WTC11 (cell line): ENCODE results near the gene TMEM235.
A peak's percentile ranks its signal among the peaks of the same experiment; 100 is the strongest.

ENCODE experiments used
- ELF4 ChIP-seq: sonication (generic); formaldehyde crosslinking; IDR thresholded peaks from 2 replicates; pipeline ENCODE4 v1.8.1; 2022; ENCODE audit warnings: low read depth, mild to moderate bottlenecking, moderate library complexity, missing genetic modification reagents
- NR2C2 ChIP-seq: sonication (generic); formaldehyde crosslinking; IDR thresholded peaks from 2 replicates; pipeline ENCODE4 v1.8.0; 2022; ENCODE audit warnings: mild to moderate bottlenecking, missing genetic modification reagents
- TF ChIP-seq, protein P1 (sequence below): fragments of 200-600 bp; IDR thresholded peaks from 2 replicates; pipeline ENCODE4 v1.8.0; 2022; ENCODE audit warnings: antibody characterized with exemption
- TF ChIP-seq, protein P2 (sequence below): sonication (generic); formaldehyde crosslinking; IDR thresholded peaks from 2 replicates; pipeline ENCODE4 v1.8.0; 2023; ENCODE audit warnings: missing genetic modification reagents

DNA sequence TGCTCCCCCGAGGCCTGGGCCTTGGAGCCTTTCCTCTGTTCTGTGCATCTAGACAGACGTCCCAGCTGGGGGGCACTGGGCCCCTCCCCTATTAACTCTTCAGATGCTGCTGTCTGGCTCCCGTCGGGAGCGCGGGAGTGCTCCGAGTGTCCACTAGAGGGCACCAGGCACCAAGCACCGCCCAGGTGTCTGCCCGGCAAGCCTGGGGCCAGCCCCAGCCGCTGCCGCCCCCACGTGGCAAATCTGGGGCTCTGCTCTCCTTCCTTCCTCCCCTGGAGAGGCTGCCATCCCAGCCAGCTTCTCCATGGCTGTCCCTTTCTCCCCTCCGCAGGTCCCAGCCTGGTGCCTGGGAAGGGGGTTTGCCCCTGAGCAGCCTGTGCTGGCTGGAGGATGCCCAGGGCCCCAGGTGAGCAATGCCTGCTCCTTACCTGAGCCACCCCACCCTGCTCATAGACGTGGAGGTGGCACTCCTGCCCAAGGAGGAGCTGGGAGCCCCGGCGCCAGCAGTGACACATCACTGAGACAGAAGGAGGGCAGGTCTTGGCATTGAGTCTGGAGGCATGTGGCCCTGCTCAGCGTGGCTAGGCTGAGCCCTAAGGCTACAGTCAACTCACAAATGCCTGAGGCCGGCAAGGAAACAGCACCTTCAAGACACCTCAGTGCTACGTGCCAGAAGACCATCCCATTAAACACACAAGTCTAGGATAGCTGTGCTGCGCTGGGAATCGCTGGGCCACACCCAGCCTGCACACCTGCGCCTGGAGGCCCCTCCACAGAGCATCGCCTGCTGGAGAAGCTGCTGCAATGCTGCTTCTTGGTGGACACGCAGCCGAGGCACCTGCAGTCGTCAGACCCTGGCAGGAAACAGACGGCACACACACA lies 19.7 kb downstream of the TMEM235 start:
- TF ChIP-seq ELF4 (CRISPR knock-in tag) (no peak), NR2C2 (CRISPR knock-in tag) (no peak)
- TF ChIP-seq, protein P1, sequence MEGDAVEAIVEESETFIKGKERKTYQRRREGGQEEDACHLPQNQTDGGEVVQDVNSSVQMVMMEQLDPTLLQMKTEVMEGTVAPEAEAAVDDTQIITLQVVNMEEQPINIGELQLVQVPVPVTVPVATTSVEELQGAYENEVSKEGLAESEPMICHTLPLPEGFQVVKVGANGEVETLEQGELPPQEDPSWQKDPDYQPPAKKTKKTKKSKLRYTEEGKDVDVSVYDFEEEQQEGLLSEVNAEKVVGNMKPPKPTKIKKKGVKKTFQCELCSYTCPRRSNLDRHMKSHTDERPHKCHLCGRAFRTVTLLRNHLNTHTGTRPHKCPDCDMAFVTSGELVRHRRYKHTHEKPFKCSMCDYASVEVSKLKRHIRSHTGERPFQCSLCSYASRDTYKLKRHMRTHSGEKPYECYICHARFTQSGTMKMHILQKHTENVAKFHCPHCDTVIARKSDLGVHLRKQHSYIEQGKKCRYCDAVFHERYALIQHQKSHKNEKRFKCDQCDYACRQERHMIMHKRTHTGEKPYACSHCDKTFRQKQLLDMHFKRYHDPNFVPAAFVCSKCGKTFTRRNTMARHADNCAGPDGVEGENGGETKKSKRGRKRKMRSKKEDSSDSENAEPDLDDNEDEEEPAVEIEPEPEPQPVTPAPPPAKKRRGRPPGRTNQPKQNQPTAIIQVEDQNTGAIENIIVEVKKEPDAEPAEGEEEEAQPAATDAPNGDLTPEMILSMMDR, result peak; percentile 97
- TF ChIP-seq, protein P2, sequence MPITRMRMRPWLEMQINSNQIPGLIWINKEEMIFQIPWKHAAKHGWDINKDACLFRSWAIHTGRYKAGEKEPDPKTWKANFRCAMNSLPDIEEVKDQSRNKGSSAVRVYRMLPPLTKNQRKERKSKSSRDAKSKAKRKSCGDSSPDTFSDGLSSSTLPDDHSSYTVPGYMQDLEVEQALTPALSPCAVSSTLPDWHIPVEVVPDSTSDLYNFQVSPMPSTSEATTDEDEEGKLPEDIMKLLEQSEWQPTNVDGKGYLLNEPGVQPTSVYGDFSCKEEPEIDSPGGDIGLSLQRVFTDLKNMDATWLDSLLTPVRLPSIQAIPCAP (CRISPR knock-in tag), result no peak
